ENCODE measurements around the gene CDH4.

DNA sequence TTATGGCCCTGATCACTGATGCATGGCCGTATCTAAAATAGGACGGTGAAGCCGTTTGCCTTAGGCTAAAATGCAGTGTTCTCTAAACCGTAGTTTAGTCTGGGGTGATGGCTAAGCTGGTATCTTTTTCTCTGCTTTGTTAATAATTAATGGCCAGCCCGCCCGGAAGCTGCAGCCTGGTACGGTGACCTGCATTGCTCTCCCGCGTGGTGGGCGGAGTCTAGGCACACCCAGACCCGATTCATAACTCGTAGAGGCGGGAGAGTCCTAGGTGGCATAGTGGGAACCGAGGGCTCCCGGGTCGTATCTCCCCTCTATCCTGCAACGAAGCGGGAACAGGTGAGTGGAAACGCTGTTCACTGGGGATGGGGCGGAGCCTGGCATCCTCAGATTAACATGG lies 5.5 kb downstream of the CDH4 start:
- TF ChIP-seq EP300 (IDR thresholded peaks at IDR 0.05), result no peak
- TF ChIP-seq, protein P1, sequence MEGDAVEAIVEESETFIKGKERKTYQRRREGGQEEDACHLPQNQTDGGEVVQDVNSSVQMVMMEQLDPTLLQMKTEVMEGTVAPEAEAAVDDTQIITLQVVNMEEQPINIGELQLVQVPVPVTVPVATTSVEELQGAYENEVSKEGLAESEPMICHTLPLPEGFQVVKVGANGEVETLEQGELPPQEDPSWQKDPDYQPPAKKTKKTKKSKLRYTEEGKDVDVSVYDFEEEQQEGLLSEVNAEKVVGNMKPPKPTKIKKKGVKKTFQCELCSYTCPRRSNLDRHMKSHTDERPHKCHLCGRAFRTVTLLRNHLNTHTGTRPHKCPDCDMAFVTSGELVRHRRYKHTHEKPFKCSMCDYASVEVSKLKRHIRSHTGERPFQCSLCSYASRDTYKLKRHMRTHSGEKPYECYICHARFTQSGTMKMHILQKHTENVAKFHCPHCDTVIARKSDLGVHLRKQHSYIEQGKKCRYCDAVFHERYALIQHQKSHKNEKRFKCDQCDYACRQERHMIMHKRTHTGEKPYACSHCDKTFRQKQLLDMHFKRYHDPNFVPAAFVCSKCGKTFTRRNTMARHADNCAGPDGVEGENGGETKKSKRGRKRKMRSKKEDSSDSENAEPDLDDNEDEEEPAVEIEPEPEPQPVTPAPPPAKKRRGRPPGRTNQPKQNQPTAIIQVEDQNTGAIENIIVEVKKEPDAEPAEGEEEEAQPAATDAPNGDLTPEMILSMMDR (IDR thresholded peaks at IDR 0.05), result no peak

Measured in sigmoid colon (tissue), 4 donors.